NCI-H748 treated with DMSO at 0.1 percent for 48 hours (cell line): ENCODE results near the gene IL13RA2.
A peak's percentile ranks its signal among the peaks of the same experiment; 100 is the strongest.

Source experiments
- DNase-seq: peaks from one replicate; lab custom pipeline; 2025; lab: John Stamatoyannopoulos, UW

The IL13RA2 gene

DNA sequence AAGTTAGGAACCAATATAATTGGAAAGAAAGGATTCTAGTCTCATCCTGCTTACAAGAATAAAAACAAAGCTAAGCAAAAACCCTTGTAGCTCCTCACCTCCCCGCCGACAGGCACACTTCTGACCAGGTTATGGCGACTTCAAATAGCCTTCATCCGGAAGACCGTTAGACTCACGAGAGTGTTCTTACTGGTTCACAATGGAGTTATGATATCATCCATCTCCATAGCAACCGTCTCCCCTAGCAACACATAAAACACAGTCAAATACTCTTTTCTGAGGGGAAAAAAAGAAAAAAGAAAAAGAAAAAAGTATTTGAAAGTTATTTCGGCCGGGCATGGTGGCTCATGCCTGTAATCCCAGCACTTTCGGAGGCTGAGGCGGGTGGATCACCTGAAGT is at the start of gene IL13RA2:
IL13RA2 (minus strand) TSS at position 162 of the 400 bp plus-strand sequence. CDS start 347 bp downstream, outside the sequence.
- no peak for DNase-seq

- no peak for DNase-seq
Measured at GRCh38 chrX:115065304-115065703, 47.9 kb upstream of the IL13RA2 start.

GRCh38 chrX:115060013-115060412 is 42.6 kb upstream of the IL13RA2 start:
- DNase-seq = no peak

DNA sequence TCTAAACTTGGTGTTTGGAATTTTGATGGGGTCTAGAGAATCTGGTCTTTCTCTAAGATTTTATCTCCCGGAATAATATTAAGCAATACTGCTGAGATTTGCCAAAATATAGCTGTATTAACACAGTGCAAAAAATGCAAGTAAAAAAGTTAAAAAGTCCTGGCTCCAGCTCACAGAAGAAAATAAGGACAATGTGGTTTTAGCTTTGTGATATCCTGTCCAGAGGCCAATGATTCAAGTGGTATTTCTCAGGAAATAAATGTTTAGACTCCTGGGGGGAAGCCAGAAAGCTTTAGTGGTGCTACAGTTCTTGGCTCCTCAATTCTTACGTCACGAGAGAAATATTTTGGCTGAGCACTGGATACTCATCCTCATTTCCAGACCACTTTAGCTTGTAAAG is 40.9 kb upstream of the IL13RA2 start:
- no peak for DNase-seq

DNA sequence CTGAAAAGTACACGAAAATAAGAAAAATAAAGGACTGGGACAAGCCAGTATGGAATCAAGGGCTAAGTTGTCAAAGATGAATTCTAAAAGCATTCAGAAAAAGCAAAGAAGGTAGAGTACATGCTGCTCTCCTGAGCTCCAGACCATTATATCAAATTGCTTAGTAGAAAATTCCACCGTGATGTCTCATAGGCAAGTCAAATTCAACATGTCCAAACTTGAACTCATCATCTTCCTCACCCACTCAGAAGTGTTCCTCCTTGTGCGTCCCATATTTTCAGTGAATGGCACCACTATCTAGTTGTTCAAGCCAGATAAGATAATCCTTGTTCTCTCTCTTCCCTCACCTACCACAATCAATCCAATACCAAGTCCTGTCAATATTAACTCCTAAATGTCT is 37.5 kb upstream of the IL13RA2 start:
- no peak for DNase-seq

DNA sequence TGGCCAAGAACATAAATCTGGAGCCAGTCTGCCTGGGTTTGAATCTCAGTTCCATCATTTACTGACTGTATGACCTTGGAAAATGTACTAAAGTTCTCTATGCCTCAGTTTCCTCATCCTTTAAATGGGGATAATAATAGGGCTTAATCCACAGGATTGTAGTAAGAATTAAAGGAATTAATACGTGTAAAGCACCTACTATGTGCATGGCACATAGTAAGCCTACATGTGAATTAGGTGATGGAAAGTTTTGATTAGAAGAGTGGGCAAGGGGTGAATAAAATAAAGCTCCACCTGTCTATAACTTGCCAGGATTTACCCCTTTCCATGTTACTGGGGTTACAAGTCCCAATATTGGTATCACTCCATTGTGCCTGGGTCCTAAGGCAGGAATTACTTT is 35.8 kb upstream of the IL13RA2 start:
- no peak for DNase-seq

- DNase-seq = no peak
Measured at GRCh38 chrX:115047715-115048114, 30.3 kb upstream of the IL13RA2 start.

- no peak for DNase-seq
Measured at GRCh38 chrX:115047181-115047580, 29.8 kb upstream of the IL13RA2 start.

DNA sequence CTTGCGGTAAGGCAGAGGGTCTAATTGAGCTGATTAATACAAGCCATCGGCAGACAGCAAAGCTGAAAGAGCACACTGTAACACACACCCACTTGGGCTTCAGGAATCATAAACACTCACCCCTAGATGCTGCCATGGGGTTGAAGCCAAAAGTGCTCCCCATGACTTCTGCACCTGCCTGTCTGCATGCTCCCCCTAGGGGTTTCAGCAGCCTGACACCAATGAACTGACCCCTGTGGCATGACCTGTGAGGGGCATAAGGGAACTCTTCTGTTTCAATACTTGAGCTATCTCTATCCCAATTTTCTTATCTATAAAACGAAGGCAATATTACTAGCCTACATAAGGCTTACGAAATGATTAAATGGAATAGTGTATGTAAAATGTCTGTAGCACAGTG is 23.0 kb upstream of the IL13RA2 start:
- no peak for DNase-seq

DNA sequence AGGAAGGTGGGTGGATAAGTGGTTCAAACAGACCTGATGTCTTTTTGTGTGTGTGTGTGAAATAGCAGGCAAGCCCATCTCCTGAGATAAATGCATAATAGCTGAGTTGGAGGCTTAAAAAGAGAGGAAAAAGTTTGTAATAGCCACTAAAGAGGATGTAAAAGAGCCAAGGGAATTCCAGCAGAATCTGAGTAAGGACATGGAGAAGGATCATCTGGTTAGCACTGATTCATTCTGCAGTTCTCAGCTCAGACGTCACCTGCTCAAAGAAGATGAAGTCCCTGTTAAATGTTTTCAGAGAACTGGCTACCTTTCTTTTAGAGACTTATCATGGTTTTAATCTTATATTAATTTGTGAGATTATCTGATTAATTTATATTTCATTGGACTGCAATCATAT is 21.0 kb upstream of the IL13RA2 start:
- DNase-seq = no peak

DNA sequence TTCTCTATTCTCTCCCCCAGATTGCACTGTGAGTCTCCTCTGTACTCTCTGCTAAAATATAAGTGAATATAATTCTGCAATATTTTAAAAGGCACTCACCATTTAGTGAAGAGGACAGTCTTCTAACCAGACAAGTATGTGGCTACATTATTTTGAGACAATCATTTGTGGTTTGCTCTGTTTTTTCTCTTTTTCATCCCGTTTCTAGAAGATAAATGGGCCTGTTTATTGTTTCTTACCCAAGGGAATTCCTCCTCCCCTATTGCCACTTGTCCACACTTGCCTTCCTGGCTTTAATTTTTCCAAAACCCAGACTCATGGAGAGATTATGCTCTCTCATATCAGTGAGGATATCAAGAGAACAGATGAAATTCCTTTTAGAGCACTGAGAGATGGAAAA is 18.6 kb upstream of the IL13RA2 start:
- DNase-seq = no peak

- DNase-seq = no peak
Measured at GRCh38 chrX:115031989-115032388, 14.6 kb upstream of the IL13RA2 start.

DNA sequence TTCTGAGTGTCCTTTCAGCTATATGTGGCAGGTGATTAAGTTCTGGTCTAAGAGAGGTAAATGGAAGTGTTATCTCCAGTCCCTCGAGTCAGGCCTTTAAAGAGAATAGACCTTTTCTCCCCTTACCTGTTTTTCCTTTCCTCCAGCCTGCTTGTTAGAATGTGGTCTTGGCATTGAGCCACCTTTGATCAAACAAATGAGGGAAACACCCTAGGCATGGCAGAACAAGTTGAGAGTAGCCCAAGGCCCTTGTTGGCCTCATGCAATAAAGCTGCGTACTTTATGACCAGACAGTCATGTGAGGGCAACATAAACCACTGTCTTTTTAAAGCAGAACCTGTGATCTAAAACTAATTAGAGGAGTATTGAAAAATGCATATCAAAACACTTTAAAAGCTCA is 13.2 kb upstream of the IL13RA2 start:
- DNase-seq = peak; percentile 14

DNA sequence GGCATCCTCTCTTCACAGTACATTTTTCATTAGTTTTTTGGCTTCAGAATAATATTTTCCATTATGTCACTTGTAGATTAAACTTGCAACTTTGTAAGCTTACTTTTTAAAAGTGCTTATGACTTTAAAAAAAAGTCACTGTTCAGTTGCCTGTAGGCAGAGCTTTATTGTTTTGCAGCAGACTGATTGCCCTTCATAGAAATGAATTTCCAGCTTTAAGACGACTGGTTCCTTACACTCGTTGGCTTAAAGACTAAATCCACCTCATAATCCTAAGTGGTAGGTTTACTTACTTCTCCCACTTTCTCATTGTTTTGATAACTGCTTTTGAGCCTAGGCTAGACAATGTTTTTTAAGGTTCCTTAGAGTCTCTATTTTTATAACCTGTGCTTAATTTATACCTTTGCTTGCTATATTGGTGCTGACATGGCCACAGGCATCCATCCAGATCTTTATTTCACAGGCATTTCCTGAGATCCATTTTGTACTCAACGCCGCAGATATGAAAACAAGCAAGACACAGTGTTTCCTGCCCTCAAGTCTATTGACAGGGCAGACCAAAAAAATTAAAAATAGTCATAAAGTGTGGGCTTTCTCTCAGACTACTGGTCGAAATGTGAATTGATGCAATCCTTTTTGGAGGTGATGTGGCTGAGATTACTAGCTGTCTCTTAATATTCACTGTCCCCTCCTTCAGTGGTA is 12.6 kb upstream of the IL13RA2 start:
- no peak for DNase-seq

GRCh38 chrX:115029440-115029839 is 12.0 kb upstream of the IL13RA2 start:
- DNase-seq = no peak

DNA sequence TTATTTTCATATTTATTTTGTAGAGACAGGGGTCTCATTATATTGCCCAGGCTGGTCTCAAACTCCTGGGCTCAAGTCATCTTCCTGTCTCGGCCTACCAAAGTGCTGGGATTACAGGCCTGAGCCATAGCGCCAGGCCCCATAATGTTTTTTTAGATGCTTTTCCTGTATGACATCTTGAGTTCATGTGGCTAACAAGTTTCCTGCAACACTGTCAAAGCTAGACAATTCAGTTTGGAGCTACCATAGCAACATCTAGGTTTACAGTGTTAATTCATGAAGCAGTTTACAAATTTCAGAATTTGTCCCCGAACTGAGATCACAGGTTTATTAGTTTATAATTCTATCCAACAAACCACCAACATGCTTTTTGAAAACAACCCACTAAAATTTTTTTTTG is 6.4 kb upstream of the IL13RA2 start:
- DNase-seq = no peak

DNA sequence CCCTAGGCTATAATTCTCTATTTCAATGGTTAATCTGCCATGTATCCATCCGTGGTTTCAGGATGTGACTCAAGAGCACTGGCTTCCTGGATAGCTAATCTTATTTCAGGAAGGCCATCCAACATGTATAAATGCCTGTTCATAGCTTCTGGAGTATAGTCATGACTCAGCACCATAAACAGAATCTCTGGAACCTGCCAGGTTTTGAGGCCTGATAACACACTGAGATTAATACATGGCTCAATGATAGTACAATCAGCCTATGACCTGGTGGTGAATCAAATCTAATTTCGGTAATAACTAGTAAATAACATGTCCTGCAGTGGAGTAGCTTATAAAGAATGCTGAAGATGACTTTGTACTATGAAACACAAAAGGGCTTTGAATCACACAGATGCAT is 5.7 kb upstream of the IL13RA2 start:
- DNase-seq = no peak

GRCh38 chrX:115021121-115021520 is 3.7 kb upstream of the IL13RA2 start:
- no peak for DNase-seq

GRCh38 chrX:115018944-115019343 is 1.5 kb upstream of the IL13RA2 start:
- DNase-seq = no peak

DNA sequence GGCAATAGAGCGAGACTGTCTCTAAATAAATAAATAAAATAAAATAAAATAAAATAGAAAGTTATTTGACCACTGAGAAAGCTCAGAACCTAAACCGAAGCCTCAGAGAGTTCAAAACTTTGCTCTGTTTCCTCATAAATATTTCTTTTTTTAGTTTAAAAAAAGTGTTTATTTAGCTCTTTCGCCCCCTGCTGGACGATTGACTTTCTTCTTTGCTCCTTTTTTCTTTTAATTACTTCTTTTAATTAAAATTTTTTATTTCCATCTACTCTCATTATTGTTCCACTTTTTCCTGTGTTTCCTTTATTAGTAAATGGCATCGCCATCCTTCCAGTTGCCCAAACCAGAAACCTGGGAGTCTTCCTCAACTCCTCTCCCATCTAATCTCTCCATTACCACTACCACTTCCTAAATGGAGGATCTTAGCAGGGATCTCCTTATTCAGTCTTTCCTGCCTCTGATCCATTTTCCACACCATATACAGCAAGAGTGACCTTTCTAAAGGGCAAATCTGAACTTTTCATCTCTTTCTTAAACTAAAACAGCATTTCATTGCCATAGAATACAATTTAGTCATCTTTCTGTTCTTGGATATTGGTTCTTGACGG is 728 bp upstream of the IL13RA2 start:
- no peak for DNase-seq

DNA sequence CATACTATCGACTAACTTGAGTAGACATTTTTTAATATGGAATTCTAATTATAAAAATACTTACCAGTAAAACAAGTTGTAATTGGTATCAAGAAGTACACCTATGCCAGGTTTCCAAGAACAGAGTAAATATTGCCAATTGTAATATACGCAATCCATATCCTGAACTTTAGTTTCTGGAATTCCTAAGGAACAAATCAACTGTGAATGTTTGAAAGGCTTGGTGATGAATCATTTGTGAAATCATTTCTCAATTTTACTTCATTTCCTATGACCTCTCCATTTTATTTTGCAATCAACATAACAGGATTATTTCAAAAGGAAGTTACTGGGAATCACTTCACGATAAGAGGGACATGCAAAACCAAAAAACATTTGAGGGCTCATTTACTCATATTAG is 3.7 kb downstream of the IL13RA2 start:
- DNase-seq = no peak

GRCh38 chrX:115011428-115011827 is 6.0 kb downstream of the IL13RA2 start:
- no peak for DNase-seq

- DNase-seq = no peak
Measured at GRCh38 chrX:114999906-115000305, 17.5 kb downstream of the IL13RA2 start.

DNA sequence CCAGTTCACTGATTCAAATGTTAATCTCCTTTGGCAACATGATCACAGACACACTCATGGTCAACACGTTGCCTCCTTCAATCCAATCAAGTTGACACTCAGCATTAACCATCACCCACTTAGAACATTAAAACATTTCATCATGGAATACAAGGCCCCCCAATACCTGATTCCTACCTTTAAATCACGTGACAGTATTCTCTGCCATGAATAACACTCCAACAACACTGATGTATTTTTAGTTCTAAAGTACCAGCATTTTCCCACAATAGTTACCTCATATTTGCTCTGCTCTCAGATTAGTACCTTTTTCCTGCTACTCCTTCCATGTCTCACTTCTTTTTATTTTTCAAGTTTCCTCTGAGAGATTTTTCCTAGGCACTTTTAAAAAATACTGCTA is 19.6 kb downstream of the IL13RA2 start:
- no peak for DNase-seq
